ENCODE results near the gene SPDYA.
"Not testable (repeated sequence)": the region's sequence is repeated elsewhere in the genome, so short reads cannot be mapped to it uniquely, and the experiment has no call there.

The SPDYA gene

DNA sequence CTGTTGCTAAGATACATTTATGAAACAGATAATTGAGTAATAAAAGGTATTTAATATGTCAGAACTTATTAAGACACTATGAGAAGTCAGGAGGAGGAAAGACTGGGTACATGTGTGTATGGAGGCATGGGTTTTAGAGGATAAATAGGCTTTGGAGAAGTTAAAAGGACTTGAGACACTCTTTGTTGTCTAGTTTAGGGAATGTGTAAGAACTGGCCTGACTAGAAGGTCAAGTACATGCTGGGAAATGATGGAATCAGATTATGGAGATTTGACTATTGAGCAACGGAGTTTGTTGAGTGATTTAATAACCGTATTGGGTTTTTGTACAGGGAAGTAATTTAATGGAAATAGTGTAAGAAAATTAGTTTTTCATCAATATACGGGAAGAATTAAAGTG lies 28.2 kb upstream of the SPDYA start:
- H4K12ac ChIP-seq (ENCODE audit: low read depth, low read length): no peak overlapping the region
- H3K4me3 ChIP-seq (ENCODE audit: low read depth, low read length): no peak overlapping the region
- H4K91ac ChIP-seq (ENCODE audit: low read depth, low read length): no peak overlapping the region
- no peak overlapping the region for H2AK5ac ChIP-seq (ENCODE audit: low read length)
- no peaks in the 10 kb centered on the region for H3K27me3 ChIP-seq (ENCODE audit: insufficient read depth, low read length)
- H2BK12ac ChIP-seq (ENCODE audit: low read length): no peak overlapping the region
- H2AFZ ChIP-seq (ENCODE audit: insufficient read depth, low read length, poor library complexity): no peak overlapping the region
- H3K9me3 ChIP-seq (ENCODE audit: insufficient read depth, low read depth, low read length): no peaks in the 10 kb centered on the region
- H3K27ac ChIP-seq (ENCODE audit: low read depth, low read length): no peak overlapping the region
- H3K79me1 ChIP-seq (ENCODE audit: low read length): no peaks in the 10 kb centered on the region
- no peak overlapping the region for H3K18ac ChIP-seq (ENCODE audit: low read length)
- 87% methylated on average over 3 of the region's 3 CpGs for WGBS (ENCODE audit: extremely low coverage, insufficient coverage, insufficient read length)
- H3K36me3 ChIP-seq (ENCODE audit: control insufficient read depth in 1 of 2, insufficient read depth in 2 of 2, low read length in 2 of 2): peaks cover 32 to 34% of the 10 kb centered on the region in 2 experiments
- no peak overlapping the region for H2BK5ac ChIP-seq (ENCODE audit: low read depth, low read length, poor library complexity)
- H3K23ac ChIP-seq (ENCODE audit: low read length): no peak overlapping the region
- H3K79me2 ChIP-seq (ENCODE audit: control insufficient read depth, insufficient read depth, low read length, poor library complexity): peaks cover 2% of the 10 kb centered on the region
- no peak overlapping the region for H3K9ac ChIP-seq (ENCODE audit: low read length)
- H3K4me1 ChIP-seq (ENCODE audit: control insufficient read depth in 1 of 2, insufficient read depth in 2 of 2, low read length in 2 of 2): no peaks in the 10 kb centered on the region
- no peak overlapping the region for H4K8ac ChIP-seq (ENCODE audit: low read depth, low read length)
- H3K4ac ChIP-seq (ENCODE audit: low read depth, low read length): no peak overlapping the region
- H3K4me2 ChIP-seq (ENCODE audit: low read length): no peak overlapping the region
- DNase-seq: peak; percentile 54 to 97
- H2BK120ac ChIP-seq (ENCODE audit: insufficient read depth, low read length, poor library complexity): no peak overlapping the region
- H3K14ac ChIP-seq (ENCODE audit: low read length): no peak overlapping the region

- H3K9ac ChIP-seq (ENCODE audit: low read length); H3K4ac ChIP-seq (ENCODE audit: low read depth, low read length); H2AK5ac ChIP-seq (ENCODE audit: low read length); H3K79me1 ChIP-seq (ENCODE audit: low read length); H3K18ac ChIP-seq (ENCODE audit: low read length); H3K9me3 ChIP-seq (ENCODE audit: insufficient read depth, low read depth, low read length); H2AFZ ChIP-seq (ENCODE audit: insufficient read depth, low read length, poor library complexity); H4K8ac ChIP-seq (ENCODE audit: low read depth, low read length); H4K12ac ChIP-seq (ENCODE audit: low read depth, low read length); H4K91ac ChIP-seq (ENCODE audit: low read depth, low read length); H3K4me1 ChIP-seq (ENCODE audit: control insufficient read depth in 1 of 2, insufficient read depth in 2 of 2, low read length in 2 of 2); H2BK5ac ChIP-seq (ENCODE audit: low read depth, low read length, poor library complexity); H3K27ac ChIP-seq (ENCODE audit: low read depth, low read length); H3K79me2 ChIP-seq (ENCODE audit: control insufficient read depth, insufficient read depth, low read length, poor library complexity); DNase-seq; H2BK120ac ChIP-seq (ENCODE audit: insufficient read depth, low read length, poor library complexity); H3K4me3 ChIP-seq (ENCODE audit: low read depth, low read length); H3K27me3 ChIP-seq (ENCODE audit: insufficient read depth, low read length); H3K14ac ChIP-seq (ENCODE audit: low read length); H3K4me2 ChIP-seq (ENCODE audit: low read length); H3K23ac ChIP-seq (ENCODE audit: low read length); H2BK12ac ChIP-seq (ENCODE audit: low read length): not testable (repeated sequence)
- peaks cover 33 to 37% of the 10 kb centered on the region in 2 experiments for H3K36me3 ChIP-seq (ENCODE audit: control insufficient read depth in 1 of 2, insufficient read depth in 2 of 2, low read length in 2 of 2)
- WGBS (ENCODE audit: extremely low coverage, insufficient coverage, insufficient read length): no CpG with 5 or more reads among the region's 7 CpGs
Measured at GRCh38 chr2:28784570-28784969, 26.1 kb upstream of the SPDYA start.

DNA sequence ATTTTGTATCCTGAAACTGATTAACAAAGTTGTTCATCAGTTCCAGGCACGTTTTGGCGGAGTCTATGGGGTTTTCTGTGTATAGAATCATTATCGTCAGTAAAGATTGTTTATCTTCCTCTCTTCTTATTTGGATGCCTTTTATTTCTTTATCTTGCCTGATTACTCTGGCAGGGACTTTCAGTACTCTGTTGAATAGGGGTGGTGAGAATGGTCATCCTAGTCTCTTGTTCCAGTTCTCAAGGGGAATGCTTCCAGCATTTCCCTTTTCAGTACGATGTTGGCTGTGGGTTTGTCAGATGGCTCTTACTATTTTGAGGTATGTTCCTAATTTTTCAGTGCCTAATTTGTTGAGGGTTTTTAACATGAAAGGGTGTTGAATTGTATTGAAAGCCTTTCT lies 14.0 kb upstream of the SPDYA start:
- H4K12ac ChIP-seq (ENCODE audit: low read depth, low read length): no peak overlapping the region
- peak overlapping the region; percentile 46 for H3K4ac ChIP-seq (ENCODE audit: low read depth, low read length)
- H3K9me3 ChIP-seq (ENCODE audit: insufficient read depth, low read depth, low read length): no peaks in the 10 kb centered on the region
- no peak overlapping the region for H2BK120ac ChIP-seq (ENCODE audit: insufficient read depth, low read length, poor library complexity)
- no peak overlapping the region for H2BK5ac ChIP-seq (ENCODE audit: low read depth, low read length, poor library complexity)
- H3K4me3 ChIP-seq (ENCODE audit: low read depth, low read length): no peak overlapping the region
- H3K79me1 ChIP-seq (ENCODE audit: low read length): no peaks in the 10 kb centered on the region
- H2AFZ ChIP-seq (ENCODE audit: insufficient read depth, low read length, poor library complexity): no peak overlapping the region
- H2AK5ac ChIP-seq (ENCODE audit: low read length): no peak overlapping the region
- H3K9ac ChIP-seq (ENCODE audit: low read length): no peak overlapping the region
- H3K79me2 ChIP-seq (ENCODE audit: control insufficient read depth, insufficient read depth, low read length, poor library complexity): no peaks in the 10 kb centered on the region
- no peak overlapping the region for H3K23ac ChIP-seq (ENCODE audit: low read length)
- no peak for DNase-seq
- H2BK12ac ChIP-seq (ENCODE audit: low read length): no peak overlapping the region
- no peak overlapping the region for H3K18ac ChIP-seq (ENCODE audit: low read length)
- no peak overlapping the region for H3K14ac ChIP-seq (ENCODE audit: low read length)
- no peak overlapping the region for H3K27ac ChIP-seq (ENCODE audit: low read depth, low read length)
- H3K4me1 ChIP-seq (ENCODE audit: control insufficient read depth in 1 of 2, insufficient read depth in 2 of 2, low read length in 2 of 2): no peaks in the 10 kb centered on the region
- H3K4me2 ChIP-seq (ENCODE audit: low read length): no peak overlapping the region
- no CpG with 5 or more reads among the region's 4 CpGs for WGBS (ENCODE audit: extremely low coverage, insufficient coverage, insufficient read length)
- H4K91ac ChIP-seq (ENCODE audit: low read depth, low read length): no peak overlapping the region
- no peak overlapping the region for H4K8ac ChIP-seq (ENCODE audit: low read depth, low read length)
- peaks cover 7 to 13% of the 10 kb centered on the region in 2 experiments for H3K36me3 ChIP-seq (ENCODE audit: control insufficient read depth in 1 of 2, insufficient read depth in 2 of 2, low read length in 2 of 2)
- no peaks in the 10 kb centered on the region for H3K27me3 ChIP-seq (ENCODE audit: insufficient read depth, low read length)

DNA sequence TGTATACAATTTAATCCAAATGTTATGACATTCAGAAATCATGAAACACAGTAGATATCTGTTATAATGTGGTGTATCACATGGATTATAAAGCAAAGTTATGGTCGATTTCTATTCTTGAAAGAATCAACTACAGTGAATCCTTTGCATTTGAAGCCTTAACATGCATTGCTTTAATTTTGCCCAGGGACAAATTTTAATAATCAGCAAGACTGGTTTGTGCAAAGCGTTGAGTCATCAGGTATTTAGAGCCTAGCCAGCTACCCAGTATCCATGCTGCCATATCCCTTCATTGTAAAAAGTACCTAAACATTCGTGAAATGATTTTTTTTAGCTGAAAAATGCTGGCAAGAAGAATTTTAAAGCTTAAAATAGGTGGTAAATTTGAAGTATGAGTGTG lies 8.9 kb upstream of the SPDYA start:
- no peak overlapping the region for H3K9ac ChIP-seq (ENCODE audit: low read length)
- H3K27ac ChIP-seq (ENCODE audit: low read depth, low read length): no peak overlapping the region
- no peaks in the 10 kb centered on the region for H3K79me1 ChIP-seq (ENCODE audit: low read length)
- no peak overlapping the region for H2AK5ac ChIP-seq (ENCODE audit: low read length)
- H3K18ac ChIP-seq (ENCODE audit: low read length): no peak overlapping the region
- H3K27me3 ChIP-seq (ENCODE audit: insufficient read depth, low read length): no peaks in the 10 kb centered on the region
- H4K91ac ChIP-seq (ENCODE audit: low read depth, low read length): no peak overlapping the region
- H3K4me2 ChIP-seq (ENCODE audit: low read length): no peak overlapping the region
- H3K79me2 ChIP-seq (ENCODE audit: control insufficient read depth, insufficient read depth, low read length, poor library complexity): no peaks in the 10 kb centered on the region
- H3K4ac ChIP-seq (ENCODE audit: low read depth, low read length): no peak overlapping the region
- H2BK12ac ChIP-seq (ENCODE audit: low read length): no peak overlapping the region
- H3K36me3 ChIP-seq (ENCODE audit: control insufficient read depth in 1 of 2, insufficient read depth in 2 of 2, low read length in 2 of 2): peaks cover 9 to 14% of the 10 kb centered on the region in 2 experiments
- H2BK5ac ChIP-seq (ENCODE audit: low read depth, low read length, poor library complexity): no peak overlapping the region
- no peak overlapping the region for H3K14ac ChIP-seq (ENCODE audit: low read length)
- H3K9me3 ChIP-seq (ENCODE audit: insufficient read depth, low read depth, low read length): no peaks in the 10 kb centered on the region
- no peak overlapping the region for H4K8ac ChIP-seq (ENCODE audit: low read depth, low read length)
- H3K4me1 ChIP-seq (ENCODE audit: control insufficient read depth in 1 of 2, insufficient read depth in 2 of 2, low read length in 2 of 2): no peaks in the 10 kb centered on the region
- H4K12ac ChIP-seq (ENCODE audit: low read depth, low read length): no peak overlapping the region
- H2BK120ac ChIP-seq (ENCODE audit: insufficient read depth, low read length, poor library complexity): no peak overlapping the region
- DNase-seq: peak; percentile 11 to 65
- no peak overlapping the region for H3K4me3 ChIP-seq (ENCODE audit: low read depth, low read length)
- no CpG with 5 or more reads among the region's 3 CpGs for WGBS (ENCODE audit: extremely low coverage, insufficient coverage, insufficient read length)
- no peak overlapping the region for H3K23ac ChIP-seq (ENCODE audit: low read length)
- no peak overlapping the region for H2AFZ ChIP-seq (ENCODE audit: insufficient read depth, low read length, poor library complexity)

Data from trophoblast cell (in vitro differentiated cells and primary cell).